Endodermal cell (in vitro differentiated cells): ENCODE data around the gene ERCC5. TPM values are rescaled to one million over a fixed set of nuclear protein-coding genes. Genes with fewer than 3 reads are reported as not detected.

Source experiments
- DNase-seq: peaks from one replicate; pipeline ENCODE4 v3.0.0-alpha.2; 2017
- H3K27ac ChIP-seq: 2 replicates; pipeline ENCODE4 v1.5.1; 2013; ENCODE audit warnings: mild to moderate bottlenecking, low read depth, low read length, moderate library complexity
- H3K27me3 ChIP-seq: 2 replicates; pipeline ENCODE4 v1.6.1; 2013; ENCODE audit warnings: mild to moderate bottlenecking, low read length, moderate library complexity; ENCODE audit not compliant: insufficient read depth, control insufficient read depth, poor library complexity, severe bottlenecking
- H3K36me3 ChIP-seq: 2 replicates; pipeline ENCODE4 v1.7.0; 2013; ENCODE audit warnings: mild to moderate bottlenecking, low read length, moderate library complexity; ENCODE audit not compliant: control insufficient read depth, insufficient read depth
- H3K4me1 ChIP-seq: one replicate; pipeline ENCODE4 v1.7.0; 2013; ENCODE audit warnings: low read length; ENCODE audit not compliant: control insufficient read depth, insufficient read depth
- H3K4me3 ChIP-seq: 2 replicates; pipeline ENCODE4 v1.5.1; 2013; ENCODE audit warnings: mild to moderate bottlenecking, low read length, moderate library complexity
- H3K9ac ChIP-seq: 2 replicates; pipeline ENCODE4 v1.6.1; 2013; ENCODE audit warnings: mild to moderate bottlenecking, low read length, moderate library complexity; ENCODE audit not compliant: poor library complexity, severe bottlenecking; ENCODE audit errors: extremely low read depth
- H3K9me3 ChIP-seq: 2 replicates; pipeline ENCODE4 v1.6.1; 2013; ENCODE audit warnings: mild to moderate bottlenecking, low read length, moderate library complexity; ENCODE audit not compliant: control insufficient read depth
- H3K27ac Mint-ChIP-seq: 2 replicates; pipeline ENCODE4 v1.8.0; 2020; ENCODE audit warnings: mixed read lengths
- H3K27me3 Mint-ChIP-seq: 2 replicates; pipeline ENCODE4 v1.8.0; 2021; ENCODE audit warnings: mild to moderate bottlenecking, mixed read lengths; ENCODE audit not compliant: insufficient read depth
- H3K36me3 Mint-ChIP-seq: 2 replicates; pipeline ENCODE4 v1.8.0; 2020; ENCODE audit warnings: low read depth, mixed read lengths
- H3K4me1 Mint-ChIP-seq: 2 replicates; pipeline ENCODE4 v1.8.0; 2020; ENCODE audit warnings: mixed read lengths
- H3K4me3 Mint-ChIP-seq: 2 replicates; pipeline ENCODE4 v1.8.0; 2020; ENCODE audit warnings: mild to moderate bottlenecking, moderate library complexity, mixed read lengths
- H3K9me3 Mint-ChIP-seq: 2 replicates; pipeline ENCODE4 v1.8.0; 2020; ENCODE audit warnings: mild to moderate bottlenecking, mixed read lengths
- CTCF ChIP-seq: fragments of 200-600 bp; sonication (generic); conservative IDR thresholded peaks from 2 replicates; pipeline ENCODE4 v1.5.0; 2021; ENCODE audit warnings: antibody characterized with exemption, mild to moderate bottlenecking
- WGBS, 2 experiments: methylation state at CpG; one replicate each; pipeline versions ENCODE4 v1.1.5 to v1.1.7; 2013; ENCODE audit warnings: missing lambda C conversion rate in 2 of 2, mixed read lengths in 1 of 2; ENCODE audit not compliant: insufficient coverage in 1 of 2, insufficient read length in 1 of 2; 5-methylcytosine and 5-hydroxymethylcytosine counted together
- total RNA-seq, 2 donors: library from RNA; stranded (reverse); fragmentation: NEBNext Ultra II Directional in 1 of 2; extraction: Animal tissue kit (Norgen Biotek cat#: 25700) in 1 of 2; gene quantifications; 2 replicates in 1 of 2; 3 replicates in 1 of 2; pipeline ENCODE4 v1.2.1, GENCODE V29; 2021

ERCC5 gene
- total RNA-seq, 2 donors from 2014 or later = 22.4 to 26.7 TPM

GRCh38 chr13:102875256-102875655, 29.4 kb downstream of the ERCC5 start:
- Histone ChIP-seq H3K9me3 (peaks cover 3% of the 10 kb centered on the region), H3K9ac (no peak overlapping the region), H3K36me3 (peaks cover 50% of the 10 kb centered on the region), H3K27me3 (no peaks in the 10 kb centered on the region), H3K4me1 (no peaks in the 10 kb centered on the region), H3K4me3 (no peak overlapping the region), H3K27ac (peak overlapping the region; percentile 48)
- H3K27ac Mint-ChIP-seq = no peak overlapping the region
- 73 to 88% methylated on average over 2 to 4 of the region's 4 CpGs for WGBS, 2 experiments
- peaks cover 34% of the 10 kb centered on the region for H3K36me3 Mint-ChIP-seq
- no peaks in the 10 kb centered on the region for H3K27me3 Mint-ChIP-seq
- no peak overlapping the region for H3K4me3 Mint-ChIP-seq
- DNase-seq = no peak
- TF ChIP-seq CTCF = no peak
- no peaks in the 10 kb centered on the region for H3K4me1 Mint-ChIP-seq
- no peaks in the 10 kb centered on the region for H3K9me3 Mint-ChIP-seq

- Histone ChIP-seq H3K27ac (no peak overlapping the region), H3K4me3 (no peak overlapping the region), H3K36me3 (peaks cover 43% of the 10 kb centered on the region), H3K4me1 (no peaks in the 10 kb centered on the region), H3K27me3 (no peaks in the 10 kb centered on the region), H3K9ac (no peak overlapping the region), H3K9me3 (peaks cover 3% of the 10 kb centered on the region)
- Mint-ChIP-seq H3K36me3 (peaks cover 29% of the 10 kb centered on the region), H3K4me3 (no peak overlapping the region), H3K9me3 (no peaks in the 10 kb centered on the region), H3K27me3 (no peaks in the 10 kb centered on the region), H3K4me1 (no peaks in the 10 kb centered on the region), H3K27ac (no peak overlapping the region)
- 83 to 100% methylated on average over 1 of the region's 1 CpG for WGBS, 2 experiments
- no peak for TF ChIP-seq CTCF
- no peak for DNase-seq
Measured at GRCh38 chr13:102877303-102877702, 31.5 kb downstream of the ERCC5 start.

- H3K27ac ChIP-seq = no peak overlapping the region
- no peaks in the 10 kb centered on the region for H3K9me3 Mint-ChIP-seq
- H3K27me3 ChIP-seq = no peaks in the 10 kb centered on the region
- peaks cover 3% of the 10 kb centered on the region for H3K9me3 ChIP-seq
- H3K36me3 Mint-ChIP-seq = peaks cover 19% of the 10 kb centered on the region
- no peaks in the 10 kb centered on the region for H3K4me1 Mint-ChIP-seq
- TF ChIP-seq CTCF = no peak
- WGBS, 2 experiments = 87 to 88% methylated on average over 3 to 5 of the region's 5 CpGs
- H3K36me3 ChIP-seq = peaks cover 31% of the 10 kb centered on the region
- H3K4me3 ChIP-seq = no peak overlapping the region
- no peaks in the 10 kb centered on the region for H3K4me1 ChIP-seq
- H3K9ac ChIP-seq = no peak overlapping the region
- no peaks in the 10 kb centered on the region for H3K27me3 Mint-ChIP-seq
- H3K4me3 Mint-ChIP-seq = no peak overlapping the region
- DNase-seq = no peak
- H3K27ac Mint-ChIP-seq = no peak overlapping the region
Measured at GRCh38 chr13:102878481-102878880, 32.6 kb downstream of the ERCC5 start.
